GM18868 (cell line): ENCODE data around the gene DGCR6L.
"Not testable (repeated sequence)": the region's sequence is repeated elsewhere in the genome, so short reads cannot be mapped to it uniquely, and the experiment has no call there.

Source experiments
- ATAC-seq: cut with Tn5 transposase; IDR thresholded peaks from one replicate; pipeline ENCODE4 v1.9.1; 2021; ENCODE audit warnings: mild to moderate bottlenecking, moderate library complexity; ENCODE audit not compliant: unreplicated experiment

The DGCR6L gene

GRCh38 chr22:20292673-20293232 is 27.1 kb downstream of the DGCR6L start:
- no peak for ATAC-seq

- ATAC-seq, result no peak
Observed at GRCh38 chr22:20292108-20292507, 27.8 kb downstream of the DGCR6L start.

- no peak for ATAC-seq
Observed at GRCh38 chr22:20291604-20292063, 28.2 kb downstream of the DGCR6L start.

GRCh38 chr22:20291249-20291586 is 28.6 kb downstream of the DGCR6L start:
- no peak for ATAC-seq

- no peak for ATAC-seq
Observed at GRCh38 chr22:20290578-20291248, 29.1 kb downstream of the DGCR6L start.

- ATAC-seq, result no peak
Observed at GRCh38 chr22:20290045-20290392, 29.8 kb downstream of the DGCR6L start.

- ATAC-seq, result not testable (repeated sequence)
Observed at GRCh38 chr22:20289182-20290044, 30.4 kb downstream of the DGCR6L start.

- ATAC-seq, result not testable (repeated sequence)
Observed at GRCh38 chr22:20286784-20287423, 33.0 kb downstream of the DGCR6L start.

GRCh38 chr22:20286312-20286660 is 33.6 kb downstream of the DGCR6L start:
- not testable (repeated sequence) for ATAC-seq

- ATAC-seq, result not testable (repeated sequence)
Observed at GRCh38 chr22:20285473-20286311, 34.2 kb downstream of the DGCR6L start.

- ATAC-seq, result no peak
Observed at GRCh38 chr22:20284471-20285086, 35.3 kb downstream of the DGCR6L start.

GRCh38 chr22:20283674-20284066 is 36.2 kb downstream of the DGCR6L start:
- no peak for ATAC-seq

GRCh38 chr22:20282901-20283673 is 36.8 kb downstream of the DGCR6L start:
- no peak for ATAC-seq

- no peak for ATAC-seq
Observed at GRCh38 chr22:20281891-20282290, 38.0 kb downstream of the DGCR6L start.

- ATAC-seq, result not testable (repeated sequence)
Observed at GRCh38 chr22:20281473-20281872, 38.4 kb downstream of the DGCR6L start.

GRCh38 chr22:20280866-20281265 is 39.0 kb downstream of the DGCR6L start:
- ATAC-seq, result no peak

- ATAC-seq, result not testable (repeated sequence)
Observed at GRCh38 chr22:20280163-20280562, 39.7 kb downstream of the DGCR6L start.

GRCh38 chr22:20279662-20280134 is 40.2 kb downstream of the DGCR6L start:
- no peak for ATAC-seq
